SK-MEL-5 (cell line): ENCODE measurements around the gene USP14. TPM values are rescaled to one million over a fixed set of nuclear protein-coding genes. Genes with fewer than 3 reads are reported as not detected.

Experiments
- DNase-seq: peaks from one replicate; pipeline ENCODE4 v3.0.0-alpha.2; 2016; ENCODE audit warnings: low read depth, low spot score
- in situ Hi-C: cut with HindIII; loops from 2 replicates; pipeline ENCODE4 v1.10.0; 2016; ENCODE audit warnings: low sequenced_read_pairs, high pct_unique_total_duplicates, low pct_unique_long_range_greater_than_20kb
- total RNA-seq: library from RNA; depleted of rRNA; stranded (reverse); fragments of >200 nt; shearing (Covaris generic); gene quantifications from 2 replicates; pipeline ENCODE4 v1.2.3, GENCODE V29; 2014

Gene USP14
- total RNA-seq, 1 experiment from 2014 or later: 16.8 TPM

- DNase-seq: peak; percentile 51
- in situ Hi-C loops: no loop called here
These were observed 55.1 kb downstream of the USP14 start for GRCh38 chr18:213505-213904.

DNA sequence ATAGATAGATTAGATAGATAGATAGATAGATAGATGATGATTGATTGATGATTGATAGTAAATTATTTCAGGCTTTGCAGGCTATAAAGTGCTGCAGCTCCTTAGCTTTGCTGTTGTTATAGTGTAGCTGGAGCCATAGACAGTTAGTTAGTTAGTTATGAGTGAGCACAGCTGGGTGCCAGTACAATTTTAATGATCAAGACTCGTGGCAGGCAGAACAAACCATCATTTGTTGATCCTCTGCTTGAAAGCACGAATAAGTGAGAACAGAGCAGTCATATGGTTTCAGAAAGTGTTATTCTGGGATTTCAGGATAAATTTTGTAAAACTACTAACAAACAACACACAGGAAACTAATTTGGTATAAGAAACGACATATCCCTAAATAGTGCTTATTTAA is 55.6 kb downstream of the USP14 start:
- in situ Hi-C loops: no loop called here
- peak; percentile 87 for DNase-seq

DNA sequence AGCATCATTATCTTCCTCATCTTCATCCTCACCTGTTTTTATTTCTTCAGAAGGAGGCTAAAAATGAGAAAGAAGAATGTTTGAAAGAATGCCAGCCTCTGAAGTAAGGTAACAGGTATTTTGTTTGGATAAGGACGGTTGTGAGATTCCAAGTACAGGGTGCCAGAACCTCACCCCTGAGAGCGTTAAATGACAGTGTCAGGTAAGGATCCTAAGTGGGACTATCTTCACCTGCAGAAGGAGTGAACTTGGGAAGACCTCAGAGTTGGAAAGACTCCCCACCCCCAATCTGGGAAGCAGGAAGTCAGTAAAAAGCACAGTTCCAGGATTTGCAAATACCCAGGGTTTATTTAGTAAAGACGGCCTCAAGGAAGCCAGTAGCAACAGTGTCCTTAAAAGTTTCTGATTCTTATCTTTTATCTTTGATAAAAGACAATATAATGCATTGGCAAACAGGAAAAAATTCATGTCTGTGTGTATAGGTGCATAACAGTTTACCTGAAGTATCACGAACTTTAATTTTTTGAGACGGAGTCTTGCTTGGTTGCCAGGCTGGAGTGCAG is 57.2 kb downstream of the USP14 start:
- in situ Hi-C loops: no loop called here
- no peak for DNase-seq

DNA sequence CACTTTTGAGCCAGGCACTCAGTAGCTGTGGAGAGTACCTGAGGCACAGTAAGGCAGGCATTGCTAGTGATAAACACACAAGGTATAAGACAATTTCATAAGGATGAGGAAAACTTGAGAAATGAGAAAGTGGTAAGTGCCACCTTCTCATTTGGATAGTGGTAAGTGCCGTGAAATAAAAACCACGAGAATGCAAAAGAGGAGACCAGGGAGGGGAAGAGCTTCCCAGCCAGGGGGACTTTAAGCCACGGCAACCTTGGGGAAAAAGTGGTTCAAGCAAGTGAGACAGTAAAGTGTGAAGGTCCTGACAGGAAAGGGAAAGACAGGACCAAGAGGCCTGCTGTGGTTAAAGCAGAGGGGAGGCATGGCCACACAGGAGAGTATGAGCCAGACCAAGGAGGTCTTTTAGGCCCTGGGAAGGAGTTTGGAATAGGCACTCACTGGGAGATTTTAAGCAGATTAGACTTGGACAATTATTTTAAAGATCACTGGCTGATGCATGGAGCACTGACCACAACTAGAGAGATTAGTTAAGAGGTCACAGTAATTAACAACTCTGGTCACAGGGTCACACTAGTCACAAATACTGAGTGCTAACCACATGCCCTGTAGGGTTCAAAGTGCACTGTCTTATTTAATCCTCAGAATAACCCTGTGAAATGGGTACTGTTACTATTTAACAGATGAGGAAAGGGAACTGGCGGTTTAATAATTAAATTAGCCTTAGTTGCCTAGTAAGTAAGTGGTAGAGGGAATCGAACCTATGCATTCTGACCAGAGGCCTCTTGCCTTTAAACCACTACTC is 59.4 kb downstream of the USP14 start:
- DNase-seq: no peak

GRCh38 chr18:220708-221107 is 62.4 kb downstream of the USP14 start:
- in situ Hi-C loops: no loop called here

More for the DNA sequence above, 59.4 kb downstream of the USP14 start:
- in situ Hi-C loops: no loop called here

GRCh38 chr18:225745-226144 is 67.4 kb downstream of the USP14 start:
- no peak for DNase-seq
- in situ Hi-C loops: no loop called here

More at GRCh38 chr18:220708-221107, 62.4 kb downstream of the USP14 start:
- no peak for DNase-seq

- DNase-seq: no peak
- in situ Hi-C loops: no loop called here
These were observed 69.0 kb downstream of the USP14 start for GRCh38 chr18:227374-227773.

DNA sequence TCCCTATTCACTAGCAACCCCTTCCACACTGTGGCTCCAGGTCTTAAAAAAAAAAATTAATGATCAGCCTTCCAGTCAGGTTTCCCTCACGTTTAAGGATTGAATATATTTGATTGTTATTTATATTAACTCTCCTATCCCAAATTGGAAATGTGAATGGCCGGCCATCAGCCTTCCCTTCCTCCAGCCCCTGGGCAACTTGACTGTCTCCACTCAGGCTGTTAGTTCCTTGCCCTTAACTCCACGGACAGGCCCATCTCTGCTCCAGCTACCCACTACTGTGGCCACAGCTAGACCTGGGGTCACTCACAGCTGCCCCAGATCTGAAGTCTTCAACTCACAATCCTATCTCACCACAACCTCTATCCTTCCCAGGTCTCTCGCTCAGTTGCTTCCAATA is 69.5 kb downstream of the USP14 start:
- in situ Hi-C loops: no loop called here
- DNase-seq: no peak

- in situ Hi-C loops: no loop called here
These were observed 70.2 kb downstream of the USP14 start for GRCh38 chr18:228586-228985.

DNA sequence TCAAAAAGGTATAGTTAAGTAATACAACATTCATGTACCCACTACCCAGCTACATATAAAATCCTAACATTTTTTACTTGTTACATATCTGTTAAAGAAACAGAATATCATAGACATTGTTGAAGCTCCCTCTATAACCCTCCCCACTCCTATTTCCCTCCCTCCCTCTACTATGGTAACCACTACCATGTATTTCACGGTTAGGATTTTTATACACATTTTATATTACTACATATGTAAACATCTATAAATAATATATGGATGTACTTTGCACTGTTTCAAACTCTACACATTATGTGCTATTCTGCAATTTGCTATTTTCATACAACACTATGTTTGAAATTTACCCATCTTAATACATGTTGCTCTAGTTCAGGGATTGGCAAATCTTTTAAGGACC is 73.2 kb downstream of the USP14 start:
- no peak for DNase-seq
- in situ Hi-C loops: no loop called here

More at GRCh38 chr18:228586-228985, 70.2 kb downstream of the USP14 start:
- no peak for DNase-seq

DNA sequence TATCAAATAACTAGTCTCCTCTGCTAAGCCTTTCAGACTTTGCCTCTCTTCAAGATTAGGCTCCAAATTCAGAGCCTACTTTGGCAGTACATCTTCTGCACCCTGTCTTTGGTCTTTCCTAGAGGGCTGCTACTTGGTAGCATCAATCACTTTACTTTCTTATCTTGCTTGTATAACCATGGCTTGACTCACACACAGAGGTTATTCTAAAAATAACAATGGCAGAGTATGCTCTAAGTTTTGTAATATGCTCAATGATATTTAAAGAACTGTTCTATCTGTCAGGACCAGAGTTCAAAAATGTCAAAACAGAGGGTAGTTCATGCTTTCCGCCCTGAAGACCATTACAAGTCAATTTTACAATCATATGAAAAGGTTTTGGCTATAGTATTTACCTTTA is 81.8 kb downstream of the USP14 start:
- no peak for DNase-seq
- in situ Hi-C loops: no loop called here

- DNase-seq: peak; percentile 93
- in situ Hi-C loops: no loop called here
These were observed 87.0 kb downstream of the USP14 start for GRCh38 chr18:245282-245847.

- in situ Hi-C loops: no loop called here
- DNase-seq: no peak
These were observed 89.7 kb downstream of the USP14 start for GRCh38 chr18:248053-248452.

DNA sequence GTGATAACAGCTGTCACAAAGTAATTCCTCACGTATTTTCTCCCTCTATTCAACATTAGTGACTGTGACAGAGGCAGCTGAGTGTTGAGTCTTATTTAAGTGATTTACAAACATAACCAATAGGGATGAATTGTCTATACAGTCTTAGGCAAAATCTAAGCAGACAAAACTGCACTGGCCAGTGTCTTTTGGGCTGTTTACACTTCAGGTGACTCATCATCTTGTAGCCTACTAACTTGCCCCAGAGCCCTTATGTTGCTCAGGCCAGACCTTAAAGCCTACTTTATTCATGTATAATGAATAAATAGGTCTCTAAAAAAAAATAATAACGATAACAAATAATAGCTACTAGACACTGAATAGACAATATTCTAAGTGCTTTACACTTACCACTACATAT is 92.3 kb downstream of the USP14 start:
- DNase-seq: no peak
- in situ Hi-C loops: no loop called here

DNA sequence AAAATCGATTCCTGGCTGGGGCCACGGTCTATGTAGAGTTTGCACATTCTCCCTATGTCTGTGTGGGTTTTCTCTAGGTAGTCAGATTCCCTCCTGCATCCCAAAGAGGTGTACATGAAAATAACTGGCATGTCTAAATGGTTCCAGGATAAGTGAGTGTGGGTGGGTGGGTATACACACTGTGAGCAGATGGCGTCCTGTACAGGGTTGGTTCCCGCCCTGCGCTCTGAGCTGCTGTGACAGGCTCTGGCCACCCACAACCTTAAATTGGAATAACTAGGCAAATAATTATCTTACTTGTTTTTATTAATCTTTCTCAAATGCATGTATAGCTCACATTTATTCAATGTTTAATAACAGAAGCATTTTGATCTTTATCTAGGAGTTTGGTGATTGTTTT is 93.2 kb downstream of the USP14 start:
- no peak for DNase-seq
- in situ Hi-C loops: no loop called here

DNA sequence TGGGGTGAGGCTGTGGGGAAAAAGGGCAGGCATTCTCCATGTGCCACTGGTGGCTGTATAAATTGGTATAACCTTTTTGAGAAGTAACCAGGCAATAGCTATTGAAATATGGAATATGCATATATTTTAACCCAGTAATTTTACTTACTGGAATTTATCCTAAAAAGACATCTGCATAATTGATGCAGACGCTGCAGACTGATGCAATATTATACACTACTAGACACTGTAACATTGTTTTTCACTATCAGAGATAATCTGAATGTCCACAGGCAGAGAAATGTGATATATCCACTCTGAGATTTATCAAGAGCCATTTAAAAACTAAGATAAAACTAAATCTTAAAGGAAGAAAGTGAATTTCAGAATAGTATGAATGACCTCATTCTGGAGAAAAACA is 94.8 kb downstream of the USP14 start:
- no peak for DNase-seq
- in situ Hi-C loops: no loop called here

DNA sequence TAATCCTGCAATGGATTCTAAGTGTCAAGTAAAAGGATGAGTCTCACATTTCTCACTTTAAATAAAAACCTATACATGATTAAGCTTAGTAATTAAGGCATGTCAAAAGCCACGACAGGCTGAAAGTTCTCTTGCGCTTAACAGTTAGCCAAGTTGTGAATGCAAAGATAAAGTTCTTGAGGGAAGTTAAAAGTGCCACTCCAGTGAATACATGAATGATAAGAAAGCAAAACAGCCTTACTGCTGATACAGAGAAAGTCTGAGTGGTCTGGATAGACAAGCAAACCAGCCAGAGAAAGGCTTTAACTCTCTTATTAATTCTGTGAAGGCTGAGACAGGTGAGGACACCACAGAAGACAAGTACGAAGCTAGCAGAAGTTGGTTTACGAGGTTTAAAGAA is 96.8 kb downstream of the USP14 start:
- in situ Hi-C loops: no loop called here
- no peak for DNase-seq

DNA sequence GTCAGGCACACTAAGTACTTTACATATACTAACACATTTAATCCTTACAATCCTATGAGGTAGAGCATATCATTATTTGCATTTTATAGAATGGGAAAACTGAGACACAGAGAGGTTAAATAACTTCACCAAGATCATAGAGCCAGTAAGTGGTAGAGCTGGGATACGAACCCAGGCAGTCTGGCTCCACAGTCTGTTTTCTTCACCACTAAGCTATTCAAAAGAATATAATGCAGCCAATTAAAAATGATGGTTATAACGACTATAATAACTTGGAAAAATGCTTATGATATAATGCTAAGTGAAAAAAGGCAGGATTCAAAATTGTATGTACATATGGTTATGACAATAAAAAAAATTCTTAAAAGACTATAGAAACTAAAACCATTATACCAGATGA is 102.2 kb downstream of the USP14 start:
- in situ Hi-C loops: no loop called here
- no peak for DNase-seq
